GF-D8 (cell line): ENCODE measurements around the gene RAP2A.

Experiments used
- DNase-seq: peaks from one replicate; lab custom pipeline; 2025; lab: John Stamatoyannopoulos, UW

Gene RAP2A

GRCh38 chr13:97495678-97496077 is 61.7 kb downstream of the RAP2A start:
- no peak for DNase-seq

- DNase-seq, result no peak
These were observed 62.5 kb downstream of the RAP2A start for GRCh38 chr13:97496511-97496910.

DNA sequence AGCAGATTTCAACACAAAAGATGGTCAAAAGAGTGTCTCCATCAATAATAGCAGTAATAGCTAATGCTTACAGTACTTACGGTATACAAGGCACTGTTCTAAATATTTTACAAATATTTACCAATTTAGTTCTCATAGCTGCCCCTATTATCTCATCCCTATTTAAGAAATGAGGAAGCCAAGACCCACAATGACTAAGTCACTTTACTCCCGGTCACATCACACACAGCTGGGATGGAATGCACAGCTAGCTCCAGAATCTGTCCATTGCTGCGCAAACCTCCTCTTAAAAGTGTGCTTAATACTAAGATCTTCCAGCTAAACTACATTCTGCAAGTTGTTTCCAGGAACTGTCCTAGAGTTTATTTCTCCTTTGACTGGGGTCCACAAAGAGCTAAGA is 63.4 kb downstream of the RAP2A start:
- DNase-seq, result no peak

DNA sequence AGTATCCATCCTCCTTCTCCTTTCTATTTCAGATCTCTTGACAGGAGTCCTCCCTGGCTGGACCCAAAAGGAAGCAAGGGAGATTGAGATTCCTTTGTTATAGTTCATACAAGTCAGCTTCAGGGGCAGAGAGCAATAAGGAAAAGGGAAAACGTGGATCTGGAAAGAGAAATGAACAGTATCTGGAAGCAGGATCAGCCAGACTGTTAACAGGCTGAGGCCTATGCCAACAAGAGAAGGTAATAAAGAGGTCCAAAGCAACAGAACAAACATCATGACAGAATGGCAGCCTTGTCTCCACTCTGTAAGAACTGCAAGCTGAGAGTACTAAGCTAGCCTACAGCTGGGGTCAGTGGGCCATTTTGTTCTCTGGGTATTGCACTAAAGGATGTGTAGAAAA is 64.5 kb downstream of the RAP2A start:
- no peak for DNase-seq

DNA sequence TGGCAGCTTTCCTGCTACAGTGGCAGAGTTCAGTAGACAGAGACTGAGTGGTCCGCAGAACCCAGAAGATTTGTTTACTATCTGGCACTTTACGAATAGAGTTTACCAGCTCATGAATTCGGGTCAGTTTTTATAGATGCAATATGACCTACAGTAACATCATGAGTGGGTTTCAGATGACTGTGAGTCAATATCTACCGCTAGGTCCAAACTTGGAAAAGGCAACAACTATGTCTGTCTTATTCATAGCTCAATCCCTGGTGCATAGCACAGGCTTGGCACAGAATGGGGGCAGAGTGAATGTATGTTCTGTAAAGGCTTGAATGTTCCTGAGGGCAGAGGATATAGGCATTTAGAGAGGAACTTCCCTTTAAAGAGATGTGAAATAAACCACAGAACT is 65.2 kb downstream of the RAP2A start:
- DNase-seq, result peak; percentile 35

- no peak for DNase-seq
These were observed 68.2 kb downstream of the RAP2A start for GRCh38 chr13:97502181-97502580.

DNA sequence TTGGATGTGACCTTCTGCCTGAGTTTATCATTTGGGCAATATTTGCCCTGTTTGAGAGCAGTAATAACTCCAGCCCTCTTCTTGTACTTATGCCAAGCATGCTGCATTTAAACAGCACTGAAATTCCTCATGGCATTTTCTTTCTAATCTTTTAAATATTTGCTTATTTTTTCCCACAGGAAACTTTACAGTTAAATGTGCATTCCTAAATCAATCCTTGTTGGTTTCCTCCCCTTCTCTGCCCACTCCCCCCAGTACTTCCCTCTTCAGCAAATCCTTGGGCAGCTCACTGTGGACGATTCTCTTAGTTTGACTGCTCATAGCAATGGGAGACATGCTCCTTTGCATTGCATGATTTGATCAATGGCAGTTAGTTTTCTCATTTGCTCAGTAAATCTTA is 68.7 kb downstream of the RAP2A start:
- no peak for DNase-seq

DNA sequence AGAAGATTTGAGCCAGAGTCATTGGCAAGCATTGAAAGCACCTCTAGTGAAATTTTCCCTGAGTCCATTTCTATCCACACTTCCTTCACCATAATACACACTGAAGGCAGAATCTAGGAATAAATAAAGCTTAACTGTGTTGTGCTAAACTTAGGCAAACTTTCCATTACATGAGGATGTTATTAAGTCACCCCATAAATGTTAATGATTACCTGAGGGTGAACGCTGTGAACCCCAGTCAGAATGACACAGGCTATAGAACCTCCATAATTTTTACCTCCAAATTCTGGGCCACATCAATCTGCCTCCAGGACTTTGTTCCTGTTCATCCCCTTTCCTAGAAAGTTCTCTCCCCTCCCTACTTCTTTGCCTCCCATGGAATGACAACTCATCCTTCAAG is 71.0 kb downstream of the RAP2A start:
- DNase-seq, result no peak

- DNase-seq, result no peak
These were observed 72.5 kb downstream of the RAP2A start for GRCh38 chr13:97506511-97506910.

DNA sequence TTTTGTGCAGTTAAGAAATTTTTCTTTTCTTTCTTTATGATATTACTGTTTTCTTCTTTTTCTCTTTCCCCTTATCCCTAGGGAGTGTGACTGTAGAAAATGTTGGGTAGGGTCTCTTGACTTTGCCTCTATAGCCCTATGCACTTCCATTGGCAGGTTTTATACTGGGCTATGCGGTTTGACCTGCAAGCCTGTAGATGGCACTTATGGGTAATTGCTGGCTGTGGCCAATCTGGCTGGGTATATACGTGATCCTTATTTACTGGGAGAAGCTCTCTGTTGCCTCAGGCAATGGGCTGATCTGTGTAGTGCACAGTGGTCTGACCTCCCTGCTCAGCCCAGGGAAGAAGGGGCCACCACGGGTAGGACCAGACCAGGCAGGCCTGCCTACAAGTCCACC is 78.8 kb downstream of the RAP2A start:
- DNase-seq, result no peak

GRCh38 chr13:97515643-97516042 is 81.7 kb downstream of the RAP2A start:
- DNase-seq, result no peak

DNA sequence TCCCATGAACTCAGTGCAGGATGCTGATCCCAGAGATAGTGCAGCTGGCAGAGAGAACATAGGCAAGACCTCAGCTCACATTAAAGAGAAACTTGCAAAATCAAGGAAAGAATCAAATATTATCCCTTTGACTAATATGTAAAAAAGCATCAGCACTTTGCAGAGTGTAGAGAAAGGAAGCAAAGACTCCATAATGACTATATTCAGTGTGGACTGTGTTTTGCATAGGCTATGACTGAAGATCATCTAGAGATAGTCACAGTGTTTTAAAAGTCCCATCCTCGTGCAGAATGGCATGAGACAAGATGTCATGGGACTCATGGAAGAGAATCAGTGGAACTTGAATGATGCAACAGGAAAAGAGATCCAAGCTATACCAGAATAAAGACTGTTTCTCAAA is 84.0 kb downstream of the RAP2A start:
- no peak for DNase-seq
